CD14-positive monocyte (primary cell): ENCODE results near the gene ANGEL2. TPM values are rescaled to one million over a fixed set of nuclear protein-coding genes. Genes with fewer than 3 reads are reported as not detected.

Experiments
- DNase-seq, 3 donors: peaks; one replicate each; pipeline ENCODE4 v3.0.0-alpha.2; 2011 to 2022
- H2AFZ ChIP-seq: 2 replicates; pipeline ENCODE4 v1.6.0; 2012; ENCODE audit warnings: mild to moderate bottlenecking, low read depth, low read length, inconsistent platforms; ENCODE audit not compliant: insufficient read depth, poor library complexity, severe bottlenecking
- H3K27ac ChIP-seq, 2 donors: 1 replicate in 1 of 2; 2 replicates in 1 of 2; pipeline ENCODE4 v1.5.1; 2012 to 2013; ENCODE audit warnings: low read length in 2 of 2, control low read depth in 1 of 2, inconsistent platforms in 1 of 2, low read depth in 1 of 2, mild to moderate bottlenecking in 1 of 2
- H3K27me3 ChIP-seq, 2 donors: one replicate each; pipeline versions ENCODE4 v1.6.0 to v1.6.1; 2011 to 2013; ENCODE audit warnings: low read length in 2 of 2; ENCODE audit not compliant: control insufficient read depth in 2 of 2, insufficient read depth in 2 of 2
- H3K36me3 ChIP-seq, 2 donors: replicated peaks in 1 of 2; 1 replicate in 1 of 2; 2 replicates in 1 of 2; pipeline versions ENCODE4 v1.5.1 to v1.6.1; 2012 to 2013; ENCODE audit warnings: low read length in 2 of 2, control low read depth in 1 of 2, inconsistent platforms in 1 of 2, mild to moderate bottlenecking in 1 of 2; ENCODE audit not compliant: insufficient read depth in 2 of 2, control insufficient read depth in 1 of 2
- H3K4me1 ChIP-seq, 2 donors: 1 replicate in 1 of 2; 2 replicates in 1 of 2; pipeline versions ENCODE4 v1.5.1 to v1.6.1; 2012 to 2013; ENCODE audit warnings: low read length in 2 of 2, control low read depth in 1 of 2, inconsistent platforms in 1 of 2, mild to moderate bottlenecking in 1 of 2, moderate library complexity in 1 of 2; ENCODE audit not compliant: insufficient read depth in 2 of 2, control insufficient read depth in 1 of 2
- H3K4me2 ChIP-seq: replicated peaks from 2 replicates; pipeline ENCODE3; 2012; ENCODE audit warnings: low read length, moderate library complexity, mild to moderate bottlenecking; ENCODE audit not compliant: poor library complexity, severe bottlenecking; ENCODE audit errors: extremely low read depth
- H3K4me3 ChIP-seq, 3 experiments: fragments of 200-600 bp in 1 of 3; sonication (generic) in 1 of 3; replicated peaks in 1 of 3; 1 replicate in 2 of 3; 2 replicates in 1 of 3; pipeline ENCODE4 v1.5.1; 2011 to 2013; ENCODE audit warnings: low read length in 3 of 3, mild to moderate bottlenecking in 3 of 3, control low read depth in 2 of 3, low read depth in 2 of 3, inconsistent platforms in 1 of 3, moderate library complexity in 1 of 3
- H3K79me2 ChIP-seq: 2 replicates; pipeline ENCODE4 v1.6.0; 2012; ENCODE audit warnings: mild to moderate bottlenecking, control low read depth, inconsistent platforms, low read length, moderate library complexity; ENCODE audit not compliant: insufficient read depth
- H3K9ac ChIP-seq: 2 replicates; pipeline ENCODE4 v1.6.0; 2017; ENCODE audit warnings: low read length, mild to moderate bottlenecking; ENCODE audit not compliant: insufficient read depth, poor library complexity, severe bottlenecking
- H3K9me3 ChIP-seq, 2 donors: replicated peaks in 1 of 2; 1 replicate in 1 of 2; 2 replicates in 1 of 2; pipeline versions ENCODE4 v1.5.1 to v1.6.1; 2012 to 2013; ENCODE audit warnings: low read length in 2 of 2, control low read depth in 1 of 2; ENCODE audit not compliant: control insufficient read depth in 1 of 2, insufficient read depth in 1 of 2
- H4K20me1 ChIP-seq: 2 replicates; pipeline ENCODE4 v1.6.0; 2012; ENCODE audit warnings: mild to moderate bottlenecking, low read length, control low read depth, moderate library complexity; ENCODE audit not compliant: insufficient read depth
- H3K27ac Mint-ChIP-seq, 7 donors: one replicate each; pipeline ENCODE4 v1.8.0; 2020; ENCODE audit warnings: mild to moderate bottlenecking in 7 of 7, mixed read lengths in 7 of 7, moderate library complexity in 6 of 7, inconsistent platforms in 2 of 7
- H3K27me3 Mint-ChIP-seq, 3 donors: one replicate each; pipeline ENCODE4 v1.8.0; 2021 to 2022; ENCODE audit warnings: low read depth in 3 of 3, mild to moderate bottlenecking in 3 of 3, mixed read lengths in 3 of 3, moderate library complexity in 3 of 3, inconsistent platforms in 1 of 3
- H3K36me3 Mint-ChIP-seq, 2 donors: one replicate each; pipeline ENCODE4 v1.8.0; 2020; ENCODE audit warnings: mixed read lengths in 2 of 2, inconsistent platforms in 1 of 2, mild to moderate bottlenecking in 1 of 2
- H3K4me1 Mint-ChIP-seq: one replicate; pipeline ENCODE4 v1.8.0; 2020; ENCODE audit warnings: mild to moderate bottlenecking, mixed read lengths
- H3K4me3 Mint-ChIP-seq, 2 donors: one replicate each; pipeline ENCODE4 v1.8.0; 2020; ENCODE audit warnings: mild to moderate bottlenecking in 2 of 2, mixed read lengths in 2 of 2, moderate library complexity in 1 of 2
- H3K9me3 Mint-ChIP-seq, 7 donors: one replicate each; pipeline ENCODE4 v1.8.0; 2020 to 2022; ENCODE audit warnings: mixed read lengths in 7 of 7, mild to moderate bottlenecking in 6 of 7, moderate library complexity in 6 of 7, inconsistent platforms in 2 of 7
- CTCF ChIP-seq: fragments of 200-600 bp; IDR thresholded peaks from one replicate; pipeline ENCODE4 v1.8.0; 2022; ENCODE audit warnings: antibody characterized with exemption, mild to moderate bottlenecking
- WGBS: methylation state at CpG from one replicate; pipeline ENCODE4 v1.1.5; 2013; ENCODE audit warnings: missing lambda C conversion rate; ENCODE audit not compliant: insufficient coverage; 5-methylcytosine and 5-hydroxymethylcytosine counted together
- intact Hi-C, 2 donors: fragments of 100-400 bp; cut with micrococcal nuclease; formaldehyde crosslinking; loops; one replicate each; pipeline versions ENCODE4 v1.15.0 to v1.15.1; 2023
- polyA plus RNA-seq, 3 donors: library from polyadenylated mRNA; depleted of rRNA in 1 of 3; unstranded in 2 of 3; stranded (reverse) in 1 of 3; fragments of 300-500 nt in 2 of 3; fragments of >200 nt in 1 of 3; fragmentation: Illumina TruSeq in 2 of 3; gene quantifications; 1 replicate in 2 of 3; 2 replicates in 1 of 3; pipeline ENCODE4 v1.2.3, GENCODE V29; 2012 to 2021

Gene ANGEL2
- polyA plus RNA-seq, 3 donors, result 17.5 to 29.0 (median 18.3) TPM

GRCh38 chr1:212960932-212961331, 54.7 kb downstream of the ANGEL2 start:
- Histone ChIP-seq H3K4me3 (no peak overlapping the region), H3K4me1 (peaks cover 4% of the 10 kb centered on the region in 2 donors), H2AFZ (no peak overlapping the region), H3K9ac (no peak overlapping the region), H3K36me3 (no peaks in the 10 kb centered on the region), H3K79me2 (no peaks in the 10 kb centered on the region), H3K27me3 (no peaks in the 10 kb centered on the region), H3K27ac (no peak overlapping the region), H3K4me2 (no peak overlapping the region), H3K9me3 (no peaks in the 10 kb centered on the region), H4K20me1 (no peaks in the 10 kb centered on the region)
- no peak for DNase-seq
- TF ChIP-seq CTCF, result no peak
- 96% methylated on average over 3 of the region's 6 CpGs for WGBS
- Mint-ChIP-seq H3K9me3 (no peaks in the 10 kb centered on the region), H3K4me1 (peaks cover 5% of the 10 kb centered on the region), H3K27ac (no peak overlapping the region), H3K4me3 (no peak overlapping the region), H3K36me3 (no peaks in the 10 kb centered on the region), H3K27me3 (peaks cover 5 to 8% (median 6%) of the 10 kb centered on the region in 3 donors)
- intact Hi-C loops, result no loop called here

GRCh38 chr1:212959266-212960220, 56.1 kb downstream of the ANGEL2 start:
- no peak overlapping the region for H3K27ac ChIP-seq
- DNase-seq, result no peak
- no peaks in the 10 kb centered on the region for H3K79me2 ChIP-seq
- H4K20me1 ChIP-seq, result no peaks in the 10 kb centered on the region
- Mint-ChIP-seq H3K27ac (no peak overlapping the region), H3K36me3 (no peaks in the 10 kb centered on the region), H3K4me1 (peaks cover 8% of the 10 kb centered on the region), H3K4me3 (no peak overlapping the region), H3K27me3 (peaks cover 4 to 11% (median 8%) of the 10 kb centered on the region in 3 donors), H3K9me3 (no peaks in the 10 kb centered on the region)
- intact Hi-C loops, result no loop called here
- no peak overlapping the region for H2AFZ ChIP-seq
- no peaks in the 10 kb centered on the region for H3K9me3 ChIP-seq
- no peak overlapping the region for H3K4me3 ChIP-seq
- no peaks in the 10 kb centered on the region for H3K27me3 ChIP-seq
- WGBS, result 92% methylated on average over 15 of the region's 18 CpGs
- no peaks in the 10 kb centered on the region for H3K36me3 ChIP-seq
- no peak overlapping the region for H3K4me2 ChIP-seq
- peaks cover 4% of the 10 kb centered on the region in 2 donors for H3K4me1 ChIP-seq
- no peak overlapping the region for H3K9ac ChIP-seq
- no peak for TF ChIP-seq CTCF
